ENCODE measurements around the gene RPS27.
A peak's percentile ranks its signal among the peaks of the same experiment; 100 is the strongest.

RPS27 gene

GRCh38 chr1:153956997-153957715, 33.4 kb upstream of the RPS27 start:
- Mint-ChIP-seq H3K4me3 (peak overlapping the region; percentile 100), H3K27me3 (no peaks in the 10 kb centered on the region), H3K4me1 (ENCODE audit: low read depth) (peaks cover 47% of the 10 kb centered on the region), H3K9me3 (ENCODE audit: low read depth) (no peaks in the 10 kb centered on the region), H3K27ac (peak overlapping the region; percentile 96), H3K36me3 (peaks cover 3% of the 10 kb centered on the region)

GRCh38 chr1:153957744-153958110, 32.8 kb upstream of the RPS27 start:
- peak overlapping the region; percentile 100 for H3K4me3 Mint-ChIP-seq
- H3K4me1 Mint-ChIP-seq (ENCODE audit: low read depth), result peaks cover 53% of the 10 kb centered on the region

GRCh38 chr1:153958111-153958960, 32.2 kb upstream of the RPS27 start, which contains the start of gene CRTC2:
Gene CRTC2, minus strand, starts transcription at chr1:153958612. Its CDS starts 115 bp downstream, at chr1:153958497.
- H3K9me3 Mint-ChIP-seq (ENCODE audit: low read depth), result no peaks in the 10 kb centered on the region
- peaks cover 3% of the 10 kb centered on the region for H3K36me3 Mint-ChIP-seq
- peaks cover 55% of the 10 kb centered on the region for H3K4me1 Mint-ChIP-seq (ENCODE audit: low read depth)
- no peaks in the 10 kb centered on the region for H3K27me3 Mint-ChIP-seq
- peak within 1 kb of the TSS; percentile 96 for H3K27ac Mint-ChIP-seq
- peak within 1 kb of the TSS; percentile 100 for H3K4me3 Mint-ChIP-seq

More at GRCh38 chr1:153957744-153958110, 32.8 kb upstream of the RPS27 start:
- Mint-ChIP-seq H3K9me3 (ENCODE audit: low read depth) (no peaks in the 10 kb centered on the region), H3K36me3 (peaks cover 3% of the 10 kb centered on the region), H3K27me3 (no peaks in the 10 kb centered on the region), H3K27ac (peak overlapping the region; percentile 96)

GRCh38 chr1:153958961-153959260, 31.7 kb upstream of the RPS27 start:
- Mint-ChIP-seq H3K4me1 (ENCODE audit: low read depth) (peaks cover 55% of the 10 kb centered on the region), H3K9me3 (ENCODE audit: low read depth) (no peaks in the 10 kb centered on the region), H3K27me3 (no peaks in the 10 kb centered on the region), H3K36me3 (peaks cover 3% of the 10 kb centered on the region), H3K4me3 (peak overlapping the region; percentile 100), H3K27ac (peak overlapping the region; percentile 96)

- peak overlapping the region; percentile 61 for H3K27ac Mint-ChIP-seq
- H3K36me3 Mint-ChIP-seq, result no peaks in the 10 kb centered on the region
- no peaks in the 10 kb centered on the region for H3K27me3 Mint-ChIP-seq
- peaks cover 54% of the 10 kb centered on the region for H3K4me1 Mint-ChIP-seq (ENCODE audit: low read depth)
- no peaks in the 10 kb centered on the region for H3K9me3 Mint-ChIP-seq (ENCODE audit: low read depth)
- peak overlapping the region; percentile 8 for H3K4me3 Mint-ChIP-seq
Measured at GRCh38 chr1:153959454-153959853, 31.1 kb upstream of the RPS27 start.

- H3K27me3 Mint-ChIP-seq, result no peaks in the 10 kb centered on the region
- H3K36me3 Mint-ChIP-seq, result no peaks in the 10 kb centered on the region
- H3K9me3 Mint-ChIP-seq (ENCODE audit: low read depth), result no peaks in the 10 kb centered on the region
- H3K4me1 Mint-ChIP-seq (ENCODE audit: low read depth), result peaks cover 48% of the 10 kb centered on the region
- H3K4me3 Mint-ChIP-seq, result no peak overlapping the region
- H3K27ac Mint-ChIP-seq, result no peak overlapping the region
Measured at GRCh38 chr1:153960206-153960605, 30.4 kb upstream of the RPS27 start.

GRCh38 chr1:153961421-153961820, 29.1 kb upstream of the RPS27 start:
- no peaks in the 10 kb centered on the region for H3K36me3 Mint-ChIP-seq
- peak overlapping the region; percentile 98 for H3K4me3 Mint-ChIP-seq
- no peaks in the 10 kb centered on the region for H3K27me3 Mint-ChIP-seq
- H3K4me1 Mint-ChIP-seq (ENCODE audit: low read depth), result peaks cover 49% of the 10 kb centered on the region
- H3K27ac Mint-ChIP-seq, result peak overlapping the region; percentile 99
- H3K9me3 Mint-ChIP-seq (ENCODE audit: low read depth), result no peaks in the 10 kb centered on the region

GRCh38 chr1:153962088-153963029, 28.2 kb upstream of the RPS27 start:
- Mint-ChIP-seq H3K4me3 (peak overlapping the region; percentile 98), H3K4me1 (ENCODE audit: low read depth) (peaks cover 48% of the 10 kb centered on the region), H3K27ac (peak overlapping the region; percentile 99), H3K27me3 (no peaks in the 10 kb centered on the region), H3K36me3 (no peaks in the 10 kb centered on the region), H3K9me3 (ENCODE audit: low read depth) (no peaks in the 10 kb centered on the region)

- H3K36me3 Mint-ChIP-seq, result no peaks in the 10 kb centered on the region
- H3K9me3 Mint-ChIP-seq (ENCODE audit: low read depth), result no peaks in the 10 kb centered on the region
- peaks cover 55% of the 10 kb centered on the region for H3K4me1 Mint-ChIP-seq (ENCODE audit: low read depth)
- H3K4me3 Mint-ChIP-seq, result peak within 1 kb of the TSS; percentile 98
- H3K27ac Mint-ChIP-seq, result peak within 1 kb of the TSS; percentile 99
- H3K27me3 Mint-ChIP-seq, result no peaks in the 10 kb centered on the region
Measured at GRCh38 chr1:153963030-153963849, 27.3 kb upstream of the RPS27 start, which contains the start of gene SLC39A1. Gene SLC39A1, minus strand, starts transcription at chr1:153963537. Its CDS starts 822 bp downstream, at chr1:153962715.

GRCh38 chr1:153963850-153964331, 26.7 kb upstream of the RPS27 start:
- Mint-ChIP-seq H3K9me3 (ENCODE audit: low read depth) (no peaks in the 10 kb centered on the region), H3K4me3 (peak overlapping the region; percentile 98), H3K36me3 (no peaks in the 10 kb centered on the region), H3K27ac (peak overlapping the region; percentile 99), H3K4me1 (ENCODE audit: low read depth) (peaks cover 53% of the 10 kb centered on the region), H3K27me3 (no peaks in the 10 kb centered on the region)

GRCh38 chr1:153967107-153967999, 23.2 kb upstream of the RPS27 start, which contains the start of gene CREB3L4:
Gene CREB3L4, plus strand, starts transcription at chr1:153967902. Its CDS starts 624 bp downstream, at chr1:153968526.
- Mint-ChIP-seq H3K27ac (peak within 1 kb of the TSS; percentile 91), H3K4me1 (ENCODE audit: low read depth) (peaks cover 49% of the 10 kb centered on the region), H3K9me3 (ENCODE audit: low read depth) (no peaks in the 10 kb centered on the region)

GRCh38 chr1:153968000-153968363, 22.6 kb upstream of the RPS27 start:
- Mint-ChIP-seq H3K4me3 (peak overlapping the region; percentile 90), H3K36me3 (no peaks in the 10 kb centered on the region), H3K27me3 (no peaks in the 10 kb centered on the region), H3K27ac (peak overlapping the region; percentile 91), H3K4me1 (ENCODE audit: low read depth) (peaks cover 45% of the 10 kb centered on the region), H3K9me3 (ENCODE audit: low read depth) (no peaks in the 10 kb centered on the region)

More at GRCh38 chr1:153967107-153967999, 23.2 kb upstream of the RPS27 start, which contains the start of gene CREB3L4:
- H3K27me3 Mint-ChIP-seq, result no peaks in the 10 kb centered on the region
- no peaks in the 10 kb centered on the region for H3K36me3 Mint-ChIP-seq
- H3K4me3 Mint-ChIP-seq, result peak within 1 kb of the TSS; percentile 90

- H3K27me3 Mint-ChIP-seq, result no peaks in the 10 kb centered on the region
- peak overlapping the region; percentile 91 for H3K27ac Mint-ChIP-seq
- H3K4me3 Mint-ChIP-seq, result no peak overlapping the region
- peaks cover 48% of the 10 kb centered on the region for H3K4me1 Mint-ChIP-seq (ENCODE audit: low read depth)
- no peaks in the 10 kb centered on the region for H3K36me3 Mint-ChIP-seq
- H3K9me3 Mint-ChIP-seq (ENCODE audit: low read depth), result no peaks in the 10 kb centered on the region
Measured at GRCh38 chr1:153968408-153968807, 22.2 kb upstream of the RPS27 start.

Measured in activated naive CD8-positive, alpha-beta T cell (primary cell).